ENCODE data around the gene CD151.

Gene CD151

GRCh38 chr11:829847-830294 is 2.9 kb upstream of the CD151 start:
- no peak for DNase-seq

- DNase-seq: peak; percentile 67
Observed at GRCh38 chr11:830295-831117, 2.2 kb upstream of the CD151 start.

GRCh38 chr11:831118-831864 is 1.5 kb upstream of the CD151 start:
- no peak for DNase-seq

- DNase-seq: no peak
Observed at GRCh38 chr11:831961-832528, 707 bp upstream of the CD151 start.

- DNase-seq: peak; percentile 39
Observed at GRCh38 chr11:833114-833791, 501 bp downstream of the CD151 start.

GRCh38 chr11:833849-834311 is 1.1 kb downstream of the CD151 start:
- DNase-seq: no peak

- DNase-seq: no peak
Observed at GRCh38 chr11:834371-835316, 1.9 kb downstream of the CD151 start.

GRCh38 chr11:836274-836673 is 3.5 kb downstream of the CD151 start:
- DNase-seq: no peak

GRCh38 chr11:836700-837099 is 3.9 kb downstream of the CD151 start:
- no peak for DNase-seq

GRCh38 chr11:837189-837989 is 4.6 kb downstream of the CD151 start:
- no peak for DNase-seq

- no peak for DNase-seq
Observed at GRCh38 chr11:837990-838307, 5.2 kb downstream of the CD151 start.

- no peak for DNase-seq
Observed at GRCh38 chr11:838441-839279, 5.9 kb downstream of the CD151 start.

GRCh38 chr11:839280-839623 is 6.5 kb downstream of the CD151 start:
- no peak for DNase-seq

- no peak for DNase-seq
Observed at GRCh38 chr11:839875-840617, 7.3 kb downstream of the CD151 start.

- DNase-seq: no peak
Observed at GRCh38 chr11:841981-842369, 9.2 kb downstream of the CD151 start.

GRCh38 chr11:842370-843002 is 9.7 kb downstream of the CD151 start, which contains the start of the genes POLR2L and TSPAN4:
Gene POLR2L, minus strand, starts transcription at chr11:842529. Its CDS starts 21 bp downstream, at chr11:842508.
Gene TSPAN4, plus strand, starts transcription at chr11:842852. Its CDS starts 7,453 bp downstream, at chr11:850305.
- peak; percentile 90 for DNase-seq

GRCh38 chr11:843086-843734 is 10.5 kb downstream of the CD151 start:
- no peak for DNase-seq
